ENCODE results near the gene SOX6.

- no peak for TF ChIP-seq POLR2A (IDR thresholded peaks at IDR 0.05)
- TF ChIP-seq, protein P1, sequence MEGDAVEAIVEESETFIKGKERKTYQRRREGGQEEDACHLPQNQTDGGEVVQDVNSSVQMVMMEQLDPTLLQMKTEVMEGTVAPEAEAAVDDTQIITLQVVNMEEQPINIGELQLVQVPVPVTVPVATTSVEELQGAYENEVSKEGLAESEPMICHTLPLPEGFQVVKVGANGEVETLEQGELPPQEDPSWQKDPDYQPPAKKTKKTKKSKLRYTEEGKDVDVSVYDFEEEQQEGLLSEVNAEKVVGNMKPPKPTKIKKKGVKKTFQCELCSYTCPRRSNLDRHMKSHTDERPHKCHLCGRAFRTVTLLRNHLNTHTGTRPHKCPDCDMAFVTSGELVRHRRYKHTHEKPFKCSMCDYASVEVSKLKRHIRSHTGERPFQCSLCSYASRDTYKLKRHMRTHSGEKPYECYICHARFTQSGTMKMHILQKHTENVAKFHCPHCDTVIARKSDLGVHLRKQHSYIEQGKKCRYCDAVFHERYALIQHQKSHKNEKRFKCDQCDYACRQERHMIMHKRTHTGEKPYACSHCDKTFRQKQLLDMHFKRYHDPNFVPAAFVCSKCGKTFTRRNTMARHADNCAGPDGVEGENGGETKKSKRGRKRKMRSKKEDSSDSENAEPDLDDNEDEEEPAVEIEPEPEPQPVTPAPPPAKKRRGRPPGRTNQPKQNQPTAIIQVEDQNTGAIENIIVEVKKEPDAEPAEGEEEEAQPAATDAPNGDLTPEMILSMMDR (IDR thresholded peaks at IDR 0.05) = no peak
Observed at GRCh38 chr11:16169541-16169940, 186.8 kb downstream of the SOX6 start.
